DMS79 treated with DMSO at 0.1 percent for 48 hours (cell line): ENCODE measurements around the gene CHST8.
"Not testable (repeated sequence)": the region's sequence is repeated elsewhere in the genome, so short reads cannot be mapped to it uniquely, and the experiment has no call there.

Experiments
- DNase-seq: peaks from one replicate; lab custom pipeline; 2025; lab: John Stamatoyannopoulos, UW

The CHST8 gene

DNA sequence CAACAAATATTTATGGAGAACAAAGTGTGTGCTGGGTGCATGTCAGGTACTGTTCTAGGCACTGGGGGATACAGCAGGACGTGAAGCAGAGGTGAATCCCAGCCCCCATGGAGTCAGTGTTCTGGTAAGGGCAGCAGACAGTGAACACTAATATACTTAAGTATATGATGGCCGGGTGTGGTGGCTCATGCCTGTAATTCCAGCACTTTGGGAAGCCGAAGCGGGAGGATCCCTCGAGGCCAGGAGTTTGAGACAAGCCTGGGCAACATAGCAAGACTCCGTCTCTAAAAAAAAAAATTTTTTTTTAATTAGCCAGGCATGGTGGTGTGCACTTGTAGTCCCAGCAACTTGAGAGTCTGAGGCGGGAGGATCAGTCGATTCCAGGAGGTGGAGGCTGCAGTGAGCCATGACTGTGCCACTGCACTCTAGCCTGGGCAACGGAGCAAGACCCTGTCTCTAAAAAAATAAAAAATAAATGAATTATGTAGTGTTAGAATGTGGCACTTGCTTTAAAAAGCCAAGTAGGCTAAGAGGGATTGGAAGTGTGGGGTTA is 22.6 kb downstream of the CHST8 start:
- DNase-seq = no peak

DNA sequence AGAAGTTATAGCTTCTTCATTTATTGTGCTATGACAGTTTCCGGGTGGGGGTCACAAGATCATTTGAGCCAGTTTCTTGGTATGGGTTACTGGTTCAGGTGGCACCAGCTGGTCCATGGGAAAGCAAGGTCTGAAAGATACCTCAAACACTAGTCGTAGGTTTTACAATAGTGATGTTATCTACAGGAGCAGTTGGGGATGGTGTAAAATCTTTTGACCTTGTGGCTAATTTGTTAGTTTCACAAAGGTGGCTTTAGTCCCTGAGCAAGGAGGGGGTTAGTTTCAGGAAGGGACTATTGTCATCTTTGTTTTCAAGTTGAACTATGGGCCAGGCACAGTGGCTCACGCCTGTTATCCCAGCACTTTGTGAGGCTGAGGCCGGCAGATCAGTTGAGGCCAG is 24.6 kb downstream of the CHST8 start:
- no peak for DNase-seq

DNA sequence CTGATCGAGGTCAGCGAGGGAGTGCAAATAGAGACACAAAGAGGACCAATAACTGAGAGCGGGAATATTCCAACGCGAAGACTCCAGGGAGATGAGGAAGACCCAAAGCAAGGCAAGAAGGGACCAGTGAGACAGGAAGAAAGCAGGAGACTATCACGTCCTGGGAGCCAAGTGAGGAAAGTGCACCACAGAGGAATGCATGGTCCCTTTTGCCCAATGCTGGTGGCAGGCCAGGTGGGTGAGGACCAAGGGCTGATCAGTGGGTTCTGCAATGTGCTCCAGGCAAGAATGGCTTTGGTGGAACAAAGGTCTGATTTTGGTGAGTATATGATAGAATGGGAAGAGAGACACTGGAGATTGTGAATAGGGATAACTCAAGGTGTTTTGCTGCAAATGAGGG is 25.4 kb downstream of the CHST8 start:
- no peak for DNase-seq

DNA sequence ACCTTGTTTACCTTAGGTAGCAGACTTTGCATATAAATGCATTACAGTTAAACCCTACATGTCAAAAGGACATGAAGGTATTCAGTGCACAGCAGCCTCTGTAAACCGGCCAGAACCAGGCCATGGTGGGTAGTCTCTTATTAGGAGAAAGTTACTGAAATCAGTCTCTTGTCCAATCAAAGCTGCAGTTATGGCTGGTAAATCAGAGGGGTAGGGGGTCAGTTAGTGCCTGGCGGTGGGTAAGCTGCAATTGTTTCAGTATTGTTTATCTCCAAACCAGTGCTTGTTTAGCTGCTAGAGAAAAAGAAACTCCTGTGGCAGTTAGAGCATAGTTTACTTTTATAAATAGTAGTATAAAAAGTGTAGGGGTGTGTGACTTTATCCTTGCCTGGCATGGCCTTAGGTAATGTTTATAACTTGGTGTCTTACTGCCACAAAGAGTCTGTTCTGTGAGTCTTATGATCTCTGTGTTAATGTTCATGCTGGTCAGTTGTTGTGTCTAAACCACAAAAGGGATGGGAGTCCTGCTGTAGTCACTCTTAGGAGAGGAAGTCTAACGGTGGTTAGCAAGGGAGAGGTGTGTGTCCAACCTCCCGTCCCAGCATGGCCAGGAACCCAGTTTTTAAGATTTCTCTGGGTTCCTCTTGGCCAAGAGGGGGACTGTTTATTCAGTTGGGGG is 28.0 kb downstream of the CHST8 start:
- no peak for DNase-seq

DNA sequence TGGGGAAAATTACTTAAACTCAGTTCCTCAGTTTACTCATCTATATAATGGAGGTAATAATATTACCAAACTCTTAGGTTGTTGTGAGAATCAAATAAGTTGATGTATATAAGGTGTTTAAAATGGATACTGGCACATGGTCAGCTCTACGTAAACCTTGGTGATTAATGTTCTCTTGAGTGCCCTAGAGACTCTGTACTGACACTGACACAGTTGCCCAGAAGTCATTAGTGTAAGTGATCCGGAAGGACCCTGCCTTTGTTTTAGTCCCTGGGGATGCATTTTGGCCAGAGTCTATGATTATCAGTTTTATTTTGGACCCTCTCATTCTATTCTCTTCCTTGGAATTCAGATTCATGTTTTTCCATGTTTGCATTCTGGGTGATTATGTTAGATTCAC is 31.9 kb downstream of the CHST8 start:
- no peak for DNase-seq

DNA sequence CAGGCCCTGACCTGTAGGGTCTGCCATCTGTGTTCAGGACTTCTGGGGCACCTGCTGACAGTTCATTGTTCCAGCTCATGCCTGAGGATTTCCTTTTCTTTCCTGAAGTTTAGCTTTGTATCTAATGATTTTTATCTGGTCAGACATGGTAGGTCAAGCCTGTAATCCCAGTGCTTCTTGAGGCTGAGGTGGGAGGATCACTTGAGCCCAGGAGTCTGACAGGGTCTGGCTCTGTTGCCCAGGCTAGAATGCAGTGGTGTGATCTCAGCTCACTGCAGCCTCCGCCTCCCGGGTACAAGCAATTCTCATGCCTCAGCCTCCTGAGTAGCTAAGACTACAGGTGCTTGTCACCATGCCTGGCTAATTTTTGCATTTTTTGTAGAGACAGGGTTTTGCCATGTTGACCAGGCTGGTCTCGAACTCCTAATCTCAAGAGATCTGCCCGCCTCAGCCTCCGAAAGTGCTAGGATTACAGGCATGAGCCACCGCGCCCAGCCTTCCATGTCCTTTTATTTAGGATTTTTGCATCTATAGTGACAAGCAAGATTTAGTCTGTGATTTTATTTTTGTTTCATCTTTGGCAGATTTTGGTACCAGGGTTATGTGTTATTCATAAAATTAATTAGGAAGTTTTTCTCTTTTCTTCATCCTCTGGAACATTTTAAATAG is 33.2 kb downstream of the CHST8 start:
- no peak for DNase-seq

DNA sequence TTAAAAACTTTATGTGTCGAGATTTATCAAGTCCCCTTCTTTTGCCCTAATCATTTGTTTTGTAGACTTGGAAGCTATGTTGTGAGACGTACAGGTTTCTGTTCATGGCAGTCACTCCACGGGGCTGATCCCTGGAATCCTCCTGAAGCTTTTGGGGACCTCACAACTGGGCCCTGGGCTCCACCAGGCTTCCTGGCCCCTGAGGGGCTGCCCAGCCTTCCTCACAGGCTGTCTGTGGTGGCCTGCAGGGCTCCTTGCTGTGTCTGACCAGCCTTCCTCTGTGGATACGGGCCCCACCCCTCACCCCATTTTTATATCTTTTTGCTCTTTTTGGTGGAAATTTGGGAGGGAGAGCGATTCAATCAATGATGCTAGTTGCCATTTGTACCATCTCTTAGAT is 38.1 kb downstream of the CHST8 start:
- DNase-seq = no peak

DNA sequence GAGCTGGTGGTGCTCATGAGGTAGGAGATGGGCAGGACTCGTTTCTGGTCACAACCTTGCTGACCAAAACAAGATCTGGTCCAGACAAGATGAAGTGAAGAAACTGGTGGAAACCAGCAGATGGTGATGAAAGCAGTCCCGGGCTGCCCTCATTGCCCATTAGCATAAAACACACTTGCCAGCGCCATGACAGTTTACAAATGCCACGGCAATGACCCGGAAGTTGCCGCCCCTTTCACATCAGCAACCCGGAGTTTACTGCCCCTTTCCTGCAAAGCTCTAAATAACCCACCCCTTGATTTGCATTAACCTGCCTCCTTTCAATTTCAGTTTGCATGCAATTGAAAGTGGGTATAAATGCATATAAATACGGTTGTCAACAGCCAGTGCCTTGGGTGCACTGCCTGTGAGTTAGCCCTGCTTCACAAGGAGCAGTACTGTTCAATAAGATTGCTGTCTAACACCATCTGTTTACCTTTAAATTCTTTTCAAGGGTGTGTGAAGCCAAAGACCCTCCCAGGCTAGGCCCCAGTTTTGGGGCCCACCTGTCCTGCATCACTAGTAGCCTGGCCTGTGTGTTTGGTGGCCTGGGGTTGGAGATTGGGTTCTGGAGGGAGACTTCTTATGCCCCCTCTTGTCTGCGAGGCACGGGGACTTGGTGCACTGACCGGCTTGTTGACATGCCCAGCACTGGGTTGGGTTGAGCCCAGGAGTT is 38.8 kb downstream of the CHST8 start:
- no peak for DNase-seq

DNA sequence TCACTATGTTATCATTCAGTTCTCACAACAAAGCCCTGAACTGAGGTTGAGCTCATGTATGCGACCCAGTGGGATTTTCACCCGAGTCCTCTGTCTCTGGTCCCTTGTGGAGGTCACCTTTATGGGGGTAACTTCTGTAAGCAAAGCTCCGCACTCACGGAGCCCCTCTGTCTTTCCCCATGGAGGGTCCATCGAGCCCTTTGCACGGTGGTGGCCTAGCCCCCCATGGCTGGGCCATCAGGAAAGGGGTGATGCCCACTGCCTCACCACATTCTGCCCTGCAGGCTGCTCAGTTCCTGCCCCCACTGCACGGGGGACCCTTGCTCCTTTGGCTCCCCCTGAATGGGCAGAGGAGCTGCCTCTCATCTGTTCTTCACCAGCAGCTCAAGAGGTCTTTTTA is 39.6 kb downstream of the CHST8 start:
- DNase-seq = no peak

DNA sequence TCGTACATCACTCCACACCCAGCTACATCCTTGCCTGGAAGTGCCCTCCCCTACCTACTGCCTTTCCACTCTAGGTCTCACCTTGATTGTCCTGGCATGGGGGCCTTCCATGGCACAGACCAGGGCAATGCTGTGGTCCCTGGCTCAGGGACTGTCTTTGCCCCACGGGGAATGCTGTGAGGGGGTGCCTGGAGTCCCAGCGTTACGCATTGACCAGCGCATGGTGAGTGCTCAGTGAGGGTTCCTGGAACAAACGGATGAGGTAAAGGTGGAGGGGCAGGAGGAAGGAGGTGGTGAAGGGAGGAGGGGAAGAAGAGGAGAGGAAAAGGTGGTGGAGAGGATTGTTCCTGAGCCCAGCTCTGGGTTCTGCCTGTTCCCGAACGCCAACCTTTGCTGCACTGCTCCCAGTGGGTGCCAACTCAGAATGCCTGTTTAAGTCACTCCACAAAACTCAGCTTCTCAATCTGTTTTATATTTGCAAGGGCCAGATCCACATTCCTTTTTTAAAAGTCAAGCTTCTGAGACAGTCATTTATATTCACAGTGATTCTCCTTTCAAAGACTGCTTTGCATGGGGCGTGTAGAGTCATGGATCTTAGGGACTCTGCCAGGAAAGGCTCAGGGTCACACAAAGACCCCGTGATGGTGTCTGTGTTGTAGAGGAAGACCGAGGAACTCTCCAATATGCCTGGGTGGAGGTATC is 40.8 kb downstream of the CHST8 start:
- DNase-seq = no peak

DNA sequence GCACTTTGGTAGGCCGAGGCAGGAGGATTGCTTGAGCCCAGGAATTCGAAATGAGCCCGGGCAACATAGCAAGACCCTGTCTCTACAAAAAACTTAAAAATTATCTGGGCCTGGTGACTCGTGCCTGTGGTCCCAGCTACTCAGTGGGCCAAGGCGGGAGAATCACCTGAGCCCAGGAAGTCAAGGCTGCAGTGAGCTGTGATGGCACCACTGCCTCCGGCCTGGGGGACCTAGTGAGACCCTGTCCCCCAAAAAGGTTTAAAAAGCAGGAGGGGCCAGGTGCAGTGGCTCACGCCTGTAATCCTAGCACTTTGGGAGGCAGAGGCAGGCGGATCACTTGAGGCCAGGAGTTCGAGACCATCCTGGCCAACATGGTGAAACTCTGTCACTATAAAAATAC is 41.6 kb downstream of the CHST8 start:
- not testable (repeated sequence) for DNase-seq

DNA sequence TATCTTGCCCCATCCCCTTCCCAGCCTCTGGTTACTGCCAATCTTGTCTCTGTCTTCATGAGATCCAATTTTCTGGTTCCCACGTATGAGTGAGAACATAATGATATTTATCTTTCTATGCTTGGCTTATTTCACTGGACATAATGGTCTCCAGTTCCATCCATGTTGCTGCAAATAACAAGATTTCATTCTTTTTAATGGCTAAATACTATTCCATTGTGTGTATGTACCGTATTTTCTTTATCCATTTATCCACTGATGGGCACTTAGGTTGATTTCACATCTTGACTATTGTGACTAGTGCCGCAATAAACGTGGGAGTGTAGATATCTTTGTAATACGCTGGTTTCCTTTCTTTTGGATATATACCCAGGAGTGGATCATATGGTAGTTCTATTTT is 43.0 kb downstream of the CHST8 start:
- no peak for DNase-seq

DNA sequence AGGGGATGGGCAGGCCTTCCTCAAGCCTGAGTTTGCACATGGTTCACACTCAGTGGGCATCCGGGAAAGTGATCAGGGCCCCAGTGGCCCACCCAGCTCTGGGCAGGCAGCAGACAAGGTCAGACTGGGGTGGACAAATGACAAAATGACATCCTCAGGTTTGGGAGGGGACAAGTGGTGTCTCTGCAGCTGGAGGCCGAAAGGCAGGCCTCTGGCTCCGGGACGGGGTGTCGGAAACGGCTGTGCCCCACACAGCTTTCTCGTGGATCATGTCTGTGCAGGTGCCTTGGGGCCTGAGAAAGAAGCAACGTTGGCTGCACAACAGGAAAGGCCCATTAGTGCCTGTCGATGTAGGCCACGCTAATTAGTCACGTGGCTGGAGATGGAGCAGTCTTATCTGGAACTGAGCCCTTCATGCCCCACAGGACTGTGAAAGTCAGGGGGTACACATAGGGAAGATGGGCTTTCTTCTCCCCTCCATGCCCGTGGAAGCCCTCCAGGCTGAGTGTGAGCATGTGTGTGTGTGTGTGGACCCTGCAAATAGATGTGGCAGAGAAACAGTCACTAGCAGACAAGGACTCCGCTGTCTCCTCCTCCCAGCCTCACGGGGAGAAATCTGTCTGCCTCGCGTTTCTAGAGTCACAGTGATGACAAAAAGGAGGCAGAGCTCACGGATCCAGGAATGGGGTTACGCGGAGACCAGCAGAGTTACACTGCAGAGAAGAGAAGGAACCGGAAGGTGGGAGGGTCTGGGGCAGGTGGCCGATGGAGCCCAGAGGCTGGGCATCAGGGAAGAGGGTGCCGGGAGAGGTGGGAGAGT is 44.2 kb downstream of the CHST8 start:
- DNase-seq = no peak

DNA sequence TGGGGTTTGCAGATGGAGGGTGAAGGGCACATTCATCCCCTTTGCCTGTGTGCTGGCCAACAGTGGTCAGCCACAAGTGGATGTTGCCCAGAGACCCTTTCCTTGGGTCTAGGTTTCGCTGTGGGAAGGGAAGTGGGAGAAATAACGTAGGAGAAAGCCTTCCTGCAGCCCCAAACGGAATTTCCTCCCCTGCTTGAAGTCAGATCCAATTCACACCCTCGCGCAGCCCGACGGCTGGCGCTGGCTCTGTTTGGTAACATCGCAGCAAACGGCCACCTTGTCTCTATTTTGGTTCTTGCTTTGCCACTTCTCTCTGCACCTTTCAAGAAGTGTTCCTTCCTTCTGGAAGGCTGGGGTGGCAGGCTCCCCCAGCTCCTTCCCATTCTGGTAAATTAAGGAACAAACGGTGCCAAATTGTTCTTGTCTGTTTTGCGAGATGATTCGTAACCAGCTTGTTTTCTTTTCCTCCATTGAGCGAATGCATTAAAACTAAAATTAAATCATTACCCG is 45.4 kb downstream of the CHST8 start:
- DNase-seq = no peak

DNA sequence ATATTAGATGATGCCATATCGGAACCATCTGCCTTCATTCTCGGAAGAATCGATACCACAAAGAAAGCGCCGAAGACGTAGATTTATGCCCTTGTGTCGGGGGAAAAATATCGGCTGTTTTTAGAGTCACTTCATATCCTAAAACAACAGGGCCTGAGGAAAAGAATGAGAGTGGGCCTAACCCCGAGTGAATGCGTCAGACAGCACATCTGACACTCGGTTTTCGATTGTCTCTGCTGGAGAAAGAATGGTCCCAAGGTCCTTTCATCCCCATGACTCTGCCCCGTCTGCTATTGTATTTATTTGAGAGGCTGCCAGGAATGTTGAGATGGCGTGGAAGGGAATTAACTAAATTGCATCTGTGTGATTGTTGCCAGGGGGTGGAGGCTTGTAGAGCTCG is 46.1 kb downstream of the CHST8 start:
- no peak for DNase-seq

DNA sequence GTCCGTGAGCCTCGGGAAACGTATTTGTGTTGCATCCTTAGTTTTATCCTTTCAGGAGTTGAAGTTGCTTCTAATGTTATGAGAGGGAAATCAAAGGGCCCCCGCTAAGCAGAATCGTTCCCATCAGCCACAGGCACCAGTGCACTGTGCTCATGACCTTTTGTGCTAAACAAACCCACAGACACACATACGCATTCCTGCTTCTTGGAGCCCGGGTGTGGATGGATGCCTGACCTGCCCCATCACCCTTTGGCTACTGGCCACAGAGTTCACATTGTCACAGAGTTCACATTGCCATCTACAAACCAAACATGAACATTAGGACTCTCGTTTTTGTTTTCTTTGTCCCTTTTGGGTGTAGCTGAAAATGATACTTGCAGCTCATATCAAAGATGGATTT is 47.2 kb downstream of the CHST8 start:
- no peak for DNase-seq

DNA sequence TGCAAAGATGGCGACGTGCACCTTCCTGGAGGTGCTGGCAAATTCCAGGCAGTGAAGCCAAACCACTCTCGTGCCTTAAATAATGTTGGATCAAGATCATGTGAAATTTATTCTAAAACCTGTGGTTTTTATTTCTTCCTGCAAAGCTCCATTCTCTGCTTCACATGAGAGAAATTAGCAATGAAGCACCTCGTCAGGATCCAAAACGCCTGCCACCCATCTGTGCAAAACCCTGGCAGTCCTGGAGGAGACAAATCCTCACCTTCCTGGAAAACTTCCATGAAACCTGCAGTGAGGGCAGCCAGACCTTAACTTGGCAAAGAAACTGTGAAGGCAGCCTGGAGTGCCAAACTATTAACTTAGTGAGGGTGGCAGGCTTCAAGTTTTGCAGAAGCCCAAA is 47.6 kb downstream of the CHST8 start:
- peak; percentile 66 for DNase-seq

DNA sequence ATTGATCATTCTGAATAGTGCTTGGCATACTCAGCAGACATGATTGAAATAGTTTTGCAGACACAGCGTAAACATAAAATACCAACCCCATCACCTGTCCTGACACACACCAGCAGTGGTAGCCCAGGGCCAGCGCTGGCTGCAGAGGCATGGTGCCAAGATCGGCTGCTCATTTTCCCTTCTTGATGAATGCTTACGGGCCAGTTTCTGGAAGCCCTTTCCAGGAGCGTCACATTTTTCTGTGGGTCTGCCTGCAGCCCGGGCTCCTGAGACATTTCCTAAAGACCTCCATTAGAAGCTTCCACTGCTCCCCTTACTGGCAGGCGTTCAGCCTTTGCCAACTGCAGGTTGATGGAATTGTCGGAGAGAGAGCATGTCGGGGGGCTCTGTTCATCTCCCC is 48.6 kb downstream of the CHST8 start:
- peak; percentile 17 for DNase-seq

DNA sequence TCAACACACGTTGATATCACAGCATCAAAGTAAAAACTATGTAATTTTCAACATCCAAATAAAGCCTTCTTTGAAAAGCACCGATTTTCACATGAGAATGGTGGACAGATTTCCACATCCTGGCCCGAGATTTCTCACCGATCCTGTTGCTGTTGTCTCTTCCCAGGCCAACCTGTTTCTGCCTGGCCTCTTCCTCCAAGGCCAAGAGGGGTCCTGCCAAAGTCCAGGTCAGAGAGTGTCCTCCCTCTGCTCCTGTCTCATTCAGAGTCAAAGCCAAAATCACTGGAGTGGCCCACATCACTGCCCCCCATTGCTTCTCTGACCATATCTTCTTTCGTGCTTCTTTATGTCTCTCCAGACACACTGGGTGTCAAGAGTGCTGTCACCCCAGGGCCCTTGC is 49.5 kb downstream of the CHST8 start:
- DNase-seq = no peak

DNA sequence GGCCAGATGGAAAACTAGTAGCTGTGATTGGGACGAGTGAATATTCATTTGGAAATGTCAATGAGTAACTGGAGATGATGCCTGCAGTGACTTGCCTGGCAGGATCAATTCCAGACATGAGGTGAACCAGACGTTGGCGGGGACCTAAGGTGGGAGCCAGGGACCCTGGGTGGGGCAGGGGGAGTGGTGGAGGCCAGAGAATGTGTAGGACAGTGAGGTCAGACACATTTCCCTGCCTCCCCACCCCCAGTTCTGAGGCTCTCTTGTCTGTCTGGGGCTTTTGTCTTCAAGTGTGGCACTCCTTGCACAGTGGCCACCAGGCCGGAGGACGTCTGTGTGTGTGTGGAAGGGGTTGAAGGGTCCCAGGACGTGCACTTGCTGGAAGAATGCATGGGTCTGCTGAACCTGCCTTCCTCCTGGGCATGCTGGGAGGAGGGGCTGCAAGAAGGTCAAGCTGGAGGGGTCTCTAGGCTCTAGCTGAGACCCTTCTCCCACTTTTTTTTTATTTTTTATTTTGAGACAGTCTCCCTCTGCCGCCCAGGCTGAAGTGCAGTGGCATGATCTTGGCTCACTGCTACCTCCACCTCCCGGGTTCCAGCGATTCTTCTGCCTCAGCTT is 51.6 kb downstream of the CHST8 start:
- no peak for DNase-seq
